Measurements from ENCODE around the gene KLHL22. TPM values are rescaled to one million over a fixed set of nuclear protein-coding genes. Genes with fewer than 3 reads are reported as not detected.

The KLHL22 gene
- total and polyA plus RNA-seq, 2 of the 13 experiments (the other 11 are each of a cell fraction or from before 2014, with no cell fraction given) = 10.9 to 14.8 TPM

GRCh38 chr22:20469110-20469868 is 26.3 kb downstream of the KLHL22 start (continued):
- TF ChIP-seq, protein P1, sequence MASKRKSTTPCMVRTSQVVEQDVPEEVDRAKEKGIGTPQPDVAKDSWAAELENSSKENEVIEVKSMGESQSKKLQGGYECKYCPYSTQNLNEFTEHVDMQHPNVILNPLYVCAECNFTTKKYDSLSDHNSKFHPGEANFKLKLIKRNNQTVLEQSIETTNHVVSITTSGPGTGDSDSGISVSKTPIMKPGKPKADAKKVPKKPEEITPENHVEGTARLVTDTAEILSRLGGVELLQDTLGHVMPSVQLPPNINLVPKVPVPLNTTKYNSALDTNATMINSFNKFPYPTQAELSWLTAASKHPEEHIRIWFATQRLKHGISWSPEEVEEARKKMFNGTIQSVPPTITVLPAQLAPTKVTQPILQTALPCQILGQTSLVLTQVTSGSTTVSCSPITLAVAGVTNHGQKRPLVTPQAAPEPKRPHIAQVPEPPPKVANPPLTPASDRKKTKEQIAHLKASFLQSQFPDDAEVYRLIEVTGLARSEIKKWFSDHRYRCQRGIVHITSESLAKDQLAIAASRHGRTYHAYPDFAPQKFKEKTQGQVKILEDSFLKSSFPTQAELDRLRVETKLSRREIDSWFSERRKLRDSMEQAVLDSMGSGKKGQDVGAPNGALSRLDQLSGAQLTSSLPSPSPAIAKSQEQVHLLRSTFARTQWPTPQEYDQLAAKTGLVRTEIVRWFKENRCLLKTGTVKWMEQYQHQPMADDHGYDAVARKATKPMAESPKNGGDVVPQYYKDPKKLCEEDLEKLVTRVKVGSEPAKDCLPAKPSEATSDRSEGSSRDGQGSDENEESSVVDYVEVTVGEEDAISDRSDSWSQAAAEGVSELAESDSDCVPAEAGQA (IDR thresholded peaks at IDR 0.05; ENCODE audit: low read depth) = no peak
- TF ChIP-seq, protein P1 (CRISPR knock-in tag; IDR thresholded peaks at IDR 0.05; ENCODE audit: borderline replicate concordance) = no peak
- no peak for TF ChIP-seq ARID2 (CRISPR knock-in tag; IDR thresholded peaks at IDR 0.05; ENCODE audit: borderline replicate concordance)

DNA sequence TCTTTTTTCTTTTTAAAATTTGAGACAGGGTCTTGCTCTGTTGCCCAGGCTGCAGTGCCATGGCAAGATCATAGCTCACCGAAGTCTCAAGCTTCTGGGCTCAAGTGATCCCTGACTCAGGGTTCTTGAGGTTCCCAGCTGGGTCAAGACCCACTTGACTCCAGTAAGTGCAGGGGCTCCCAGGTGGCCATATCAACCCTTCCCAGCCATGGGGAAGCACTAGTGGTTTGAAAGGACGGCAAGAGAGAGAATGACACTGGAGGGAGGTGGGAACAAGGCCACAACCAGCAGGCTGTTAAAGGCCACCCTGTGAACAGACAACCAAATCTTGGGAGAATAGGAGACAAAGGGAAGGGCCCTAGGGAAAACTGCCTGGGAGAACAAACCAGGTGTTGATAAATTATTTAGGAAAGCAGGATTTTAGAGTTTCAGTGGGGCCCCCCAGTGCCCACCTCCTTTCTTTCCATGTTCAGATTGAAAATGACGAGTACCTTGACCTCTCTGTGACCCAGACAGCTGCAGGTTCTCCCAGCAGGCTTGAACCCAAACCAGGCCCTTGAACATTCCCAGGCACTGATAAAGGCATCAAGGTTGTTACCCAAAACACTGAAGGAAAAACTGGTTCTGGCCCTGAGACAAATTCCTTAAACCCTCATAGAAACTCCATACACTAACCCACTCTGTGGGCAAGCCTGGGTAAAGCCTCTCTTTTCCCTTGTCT is 28.8 kb downstream of the KLHL22 start:
- Histone ChIP-seq H3K4me2 (ENCODE audit: low read depth, low read length) (no peak overlapping the region), H3K36me3 (replicated peaks in 1 of 2; ENCODE audit: control insufficient read depth in 1 of 2, insufficient read depth in 2 of 2, low read length in 2 of 2) (peaks cover 4 to 6% of the 10 kb centered on the region in 2 experiments; a peak in 3 of 5 replicates), H3K4me3 (replicated peaks in 1 of 3; ENCODE audit: insufficient read depth in 1 of 3, low read depth in 2 of 3, low read length in 3 of 3) (no peak overlapping the region), H3K4me1 (ENCODE audit: insufficient read depth, low read length) (no peaks in the 10 kb centered on the region), H3K27me3 (ENCODE audit: control insufficient read depth in 1 of 2, insufficient read depth in 2 of 2, low read length in 2 of 2) (no peaks in the 10 kb centered on the region), H3K9me3 (ENCODE audit: low read length) (no peaks in the 10 kb centered on the region), H3K27ac (ENCODE audit: extremely low read length, insufficient read depth, low read length) (no peak overlapping the region), H3K9ac (ENCODE audit: insufficient read depth, low read depth, low read length) (no peak overlapping the region), H3K79me2 (ENCODE audit: insufficient read depth, low read length) (no peaks in the 10 kb centered on the region), H2AFZ (ENCODE audit: low read length) (no peak overlapping the region), H4K20me1 (ENCODE audit: insufficient read depth, low read length) (no peaks in the 10 kb centered on the region)
- FAIRE-seq = no peak
- 97% methylated on average over 3 of the region's 3 CpGs for WGBS (ENCODE audit: low lambda C conversion rate)
- POLR2A ChIA-PET = no interaction called here
- DNase-seq (ENCODE audit: low spot score) = no peak
- TF ChIP-seq CSRNP2 (CRISPR knock-in tag; conservative IDR thresholded peaks at IDR 0.05; ENCODE audit: low read depth) = no peak
- no peak for TF ChIP-seq ZNF280D (CRISPR knock-in tag; IDR thresholded peaks at IDR 0.05)
- TF ChIP-seq, protein P2, sequence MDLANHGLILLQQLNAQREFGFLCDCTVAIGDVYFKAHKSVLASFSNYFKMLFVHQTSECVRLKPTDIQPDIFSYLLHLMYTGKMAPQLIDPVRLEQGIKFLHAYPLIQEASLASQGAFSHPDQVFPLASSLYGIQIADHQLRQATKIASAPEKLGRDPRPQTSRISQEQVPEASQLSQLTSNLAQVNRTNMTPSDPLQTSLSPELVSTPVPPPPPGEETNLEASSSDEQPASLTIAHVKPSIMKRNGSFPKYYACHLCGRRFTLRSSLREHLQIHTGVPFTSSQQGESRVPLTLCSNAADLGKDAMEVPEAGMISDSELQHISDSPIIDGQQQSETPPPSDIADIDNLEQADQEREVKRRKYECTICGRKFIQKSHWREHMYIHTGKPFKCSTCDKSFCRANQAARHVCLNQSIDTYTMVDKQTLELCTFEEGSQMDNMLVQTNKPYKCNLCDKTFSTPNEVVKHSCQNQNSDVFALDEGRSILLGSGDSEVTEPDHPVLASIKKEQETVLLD (CRISPR knock-in tag; IDR thresholded peaks at IDR 0.05; ENCODE audit: low read depth) = no peak
- no peak for TF ChIP-seq GLI4 (CRISPR knock-in tag; IDR thresholded peaks at IDR 0.05; ENCODE audit: borderline replicate concordance)
- in situ Hi-C loops (cut with HindIII; ENCODE audit: extremely low pct_ligation_motif_present, low pct_unique_long_range_greater_than_20kb) (no loop called here), intact Hi-C loops (cut with micrococcal nuclease; ENCODE audit: unreplicated experiment) (no loop called here)
- no TSS peak for BruUV-seq (replicated peaks)
- no peak for ATAC-seq
- CTCF ChIA-PET (ENCODE audit: low intra/inter-chr PET ratio, low total read pairs) = no interaction called here

Data from HepG2 (cell line).